Measurements from ENCODE around the gene CPLX4. TPM values are rescaled to one million over a fixed set of nuclear protein-coding genes. Genes with fewer than 3 reads are reported as not detected.
"Not testable (repeated sequence)": the region's sequence is repeated elsewhere in the genome, so short reads cannot be mapped to it uniquely, and the experiment has no call there.

The CPLX4 gene
- total RNA-seq, 1 experiment from 2014 or later, result not detected

- H3K9me3 Mint-ChIP-seq (ENCODE audit: low read depth, unreplicated experiment), result no peaks in the 10 kb centered on the region
- H3K4me3 Mint-ChIP-seq (ENCODE audit: low read depth, unreplicated experiment), result peak overlapping the region; percentile 38
- peaks cover 91% of the 10 kb centered on the region for H3K27me3 Mint-ChIP-seq (ENCODE audit: unreplicated experiment)
- no TSS peak for BruUV-seq (replicated peaks)
- H3K27ac Mint-ChIP-seq (ENCODE audit: unreplicated experiment), result no peak overlapping the region
- no peak for DNase-seq
- CTCF ChIA-PET, result interaction anchor here (0.6 to 3.7 kb wide), 4 partner anchors 15 to 559 kb away, joined by 3 to 13 read pairs (median 4); no protein-coding TSS in a partner anchor
- TF ChIP-seq CTCF (IDR thresholded peaks at IDR 0.05; ENCODE audit: unreplicated experiment), result no peak
- peaks cover 26% of the 10 kb centered on the region for H3K4me1 Mint-ChIP-seq (ENCODE audit: low read depth, unreplicated experiment)
- intact Hi-C loops (cut with micrococcal nuclease; ENCODE audit: unreplicated experiment), result no loop called here
- peaks cover 5% of the 10 kb centered on the region for H3K36me3 Mint-ChIP-seq (ENCODE audit: insufficient read depth, unreplicated experiment)
Observed at GRCh38 chr18:59264121-59264571, 54.3 kb downstream of the CPLX4 start.

GRCh38 chr18:59263661-59264060 lies 54.8 kb downstream of the CPLX4 start:
- Mint-ChIP-seq H3K36me3 (ENCODE audit: insufficient read depth, unreplicated experiment) (peaks cover 2% of the 10 kb centered on the region), H3K9me3 (ENCODE audit: low read depth, unreplicated experiment) (no peaks in the 10 kb centered on the region), H3K27me3 (ENCODE audit: unreplicated experiment) (peaks cover 91% of the 10 kb centered on the region), H3K4me1 (ENCODE audit: low read depth, unreplicated experiment) (peaks cover 24% of the 10 kb centered on the region), H3K4me3 (ENCODE audit: low read depth, unreplicated experiment) (peak overlapping the region; percentile 38), H3K27ac (ENCODE audit: unreplicated experiment) (no peak overlapping the region)
- intact Hi-C loops (cut with micrococcal nuclease; ENCODE audit: unreplicated experiment), result no loop called here
- no TSS peak for BruUV-seq (replicated peaks)
- DNase-seq, result peak; percentile 46
- no peak for TF ChIP-seq CTCF (IDR thresholded peaks at IDR 0.05; ENCODE audit: unreplicated experiment)
- CTCF ChIA-PET, result interaction anchor here (0.6 to 3.7 kb wide), 6 partner anchors 15 to 560 kb away, joined by 3 to 13 read pairs (median 4); no protein-coding TSS in a partner anchor

- H3K4me3 Mint-ChIP-seq (ENCODE audit: low read depth, unreplicated experiment); intact Hi-C loops (cut with micrococcal nuclease; ENCODE audit: unreplicated experiment); H3K36me3 Mint-ChIP-seq (ENCODE audit: insufficient read depth, unreplicated experiment); H3K4me1 Mint-ChIP-seq (ENCODE audit: low read depth, unreplicated experiment); H3K27ac Mint-ChIP-seq (ENCODE audit: unreplicated experiment); H3K9me3 Mint-ChIP-seq (ENCODE audit: low read depth, unreplicated experiment); DNase-seq; BruUV-seq (replicated peaks); CTCF ChIA-PET: not testable (repeated sequence)
- H3K27me3 Mint-ChIP-seq (ENCODE audit: unreplicated experiment), result peaks cover 91% of the 10 kb centered on the region
Observed at GRCh38 chr18:59262243-59262642, 56.2 kb downstream of the CPLX4 start.

- intact Hi-C loops (cut with micrococcal nuclease; ENCODE audit: unreplicated experiment); H3K27ac Mint-ChIP-seq (ENCODE audit: unreplicated experiment); H3K4me3 Mint-ChIP-seq (ENCODE audit: low read depth, unreplicated experiment); H3K9me3 Mint-ChIP-seq (ENCODE audit: low read depth, unreplicated experiment); CTCF ChIA-PET; BruUV-seq (replicated peaks); H3K4me1 Mint-ChIP-seq (ENCODE audit: low read depth, unreplicated experiment); DNase-seq; H3K36me3 Mint-ChIP-seq (ENCODE audit: insufficient read depth, unreplicated experiment): not testable (repeated sequence)
- peaks cover 91% of the 10 kb centered on the region for H3K27me3 Mint-ChIP-seq (ENCODE audit: unreplicated experiment)
Observed at GRCh38 chr18:59261842-59262241, 56.6 kb downstream of the CPLX4 start.

GRCh38 chr18:59255491-59255890 lies 63.0 kb downstream of the CPLX4 start:
- H3K36me3 Mint-ChIP-seq (ENCODE audit: insufficient read depth, unreplicated experiment); H3K4me1 Mint-ChIP-seq (ENCODE audit: low read depth, unreplicated experiment); H3K4me3 Mint-ChIP-seq (ENCODE audit: low read depth, unreplicated experiment); H3K27ac Mint-ChIP-seq (ENCODE audit: unreplicated experiment); H3K9me3 Mint-ChIP-seq (ENCODE audit: low read depth, unreplicated experiment); intact Hi-C loops (cut with micrococcal nuclease; ENCODE audit: unreplicated experiment); DNase-seq; BruUV-seq (replicated peaks); CTCF ChIA-PET: not testable (repeated sequence)
- H3K27me3 Mint-ChIP-seq (ENCODE audit: unreplicated experiment), result peaks cover 82% of the 10 kb centered on the region

- no peaks in the 10 kb centered on the region for H3K9me3 Mint-ChIP-seq (ENCODE audit: low read depth, unreplicated experiment)
- no TSS peak for BruUV-seq (replicated peaks)
- H3K36me3 Mint-ChIP-seq (ENCODE audit: insufficient read depth, unreplicated experiment), result no peaks in the 10 kb centered on the region
- peak; percentile 70 for DNase-seq
- intact Hi-C loops (cut with micrococcal nuclease; ENCODE audit: unreplicated experiment), result loop anchor here (1.0 to 2.0 kb wide), 2 partner anchors 59 to 154 kb away; no protein-coding TSS in a partner anchor
- H3K27ac Mint-ChIP-seq (ENCODE audit: unreplicated experiment), result no peak overlapping the region
- H3K27me3 Mint-ChIP-seq (ENCODE audit: unreplicated experiment), result peaks cover 94% of the 10 kb centered on the region
- no peak overlapping the region for H3K4me3 Mint-ChIP-seq (ENCODE audit: low read depth, unreplicated experiment)
- H3K4me1 Mint-ChIP-seq (ENCODE audit: low read depth, unreplicated experiment), result peaks cover 17% of the 10 kb centered on the region
- peak; percentile 74 for TF ChIP-seq CTCF (IDR thresholded peaks at IDR 0.05; ENCODE audit: unreplicated experiment)
- CTCF ChIA-PET, result interaction anchor here (1.0 to 4.2 kb wide), 8 partner anchors 11 to 481 kb away, joined by 3 to 71 read pairs (median 4); no protein-coding TSS in a partner anchor
Observed at GRCh38 chr18:59249199-59249774, 69.2 kb downstream of the CPLX4 start.

All from Calu3 (cell line).